GM23338 (cell line): ENCODE measurements around the gene WASL. TPM values are rescaled to one million over a fixed set of nuclear protein-coding genes. Genes with fewer than 3 reads are reported as not detected.
A peak's percentile ranks its signal among the peaks of the same experiment; 100 is the strongest.

Source experiments
- ATAC-seq: fragments of 200-7000 bp; cut with Tn5 transposase; 3 replicates; pipeline ENCODE4 v1.9.1; 2020
- DNase-seq: peaks from one replicate; pipeline ENCODE4 v3.0.0-alpha.2; 2015; ENCODE audit warnings: low spot score
- H2AFZ ChIP-seq: fragments of 200-600 bp; sonication (generic); 2 replicates; pipeline ENCODE4 v1.8.0; 2016; ENCODE audit warnings: antibody characterized with exemption, mild to moderate bottlenecking, moderate library complexity
- H3F3A ChIP-seq: fragments of 200-600 bp; sonication (generic); replicated peaks from 2 replicates; pipeline ENCODE4 v1.8.0; 2017; ENCODE audit warnings: antibody characterized with exemption, mixed run types, low read depth
- H3K27ac ChIP-seq: fragments of 200-600 bp; sonication (generic); 2 replicates; pipeline ENCODE4 v1.6.1; 2016; ENCODE audit warnings: low read depth
- H3K27me3 ChIP-seq: fragments of 200-600 bp; sonication (generic); 2 replicates; pipeline ENCODE4 v1.8.0; 2016; ENCODE audit warnings: mild to moderate bottlenecking, mixed run types, moderate library complexity; ENCODE audit not compliant: insufficient read depth
- H3K36me3 ChIP-seq: fragments of 200-600 bp; sonication (generic); 2 replicates; pipeline ENCODE4 v1.8.0; 2016; ENCODE audit warnings: mild to moderate bottlenecking; ENCODE audit not compliant: insufficient read depth
- H3K4me1 ChIP-seq: fragments of 200-600 bp; sonication (generic); 2 replicates; pipeline ENCODE4 v1.8.0; 2016; ENCODE audit warnings: mild to moderate bottlenecking, moderate library complexity; ENCODE audit not compliant: insufficient read depth
- H3K4me2 ChIP-seq: fragments of 200-600 bp; sonication (generic); 2 replicates; pipeline ENCODE4 v1.7.1; 2017; ENCODE audit warnings: mixed run types
- H3K4me3 ChIP-seq: fragments of 200-600 bp; sonication (generic); 2 replicates; pipeline ENCODE4 v1.6.1; 2016; ENCODE audit warnings: mixed run types
- H3K79me2 ChIP-seq: fragments of 200-600 bp; sonication (generic); replicated peaks from 2 replicates; pipeline ENCODE4 v1.8.0; 2017; ENCODE audit warnings: mild to moderate bottlenecking; ENCODE audit not compliant: insufficient read depth
- H3K9me2 ChIP-seq: fragments of 200-600 bp; sonication (generic); 2 replicates; pipeline ENCODE4 v1.8.0; 2017; ENCODE audit not compliant: insufficient read depth
- H4K20me1 ChIP-seq: fragments of 200-600 bp; sonication (generic); replicated peaks from 2 replicates; pipeline ENCODE4 v1.8.0; 2017; ENCODE audit warnings: mild to moderate bottlenecking; ENCODE audit not compliant: insufficient read depth
- H3K27ac Mint-ChIP-seq: 2 replicates; pipeline ENCODE4 v1.8.0; 2020; ENCODE audit warnings: inconsistent platforms, mild to moderate bottlenecking, moderate library complexity, mixed read lengths
- H3K27me3 Mint-ChIP-seq: 3 replicates; pipeline ENCODE4 v1.8.0; 2022; ENCODE audit warnings: low read depth, mild to moderate bottlenecking, moderate library complexity, mixed read lengths, inconsistent platforms; ENCODE audit not compliant: insufficient read depth, poor library complexity
- H3K36me3 Mint-ChIP-seq: 3 replicates; pipeline ENCODE4 v1.8.0; 2021; ENCODE audit warnings: low read depth, mild to moderate bottlenecking, inconsistent platforms, moderate library complexity, mixed read lengths
- H3K4me1 Mint-ChIP-seq: 3 replicates; pipeline ENCODE4 v1.8.0; 2020; ENCODE audit warnings: mild to moderate bottlenecking, inconsistent platforms, mixed read lengths
- H3K4me3 Mint-ChIP-seq: 3 replicates; pipeline ENCODE4 v1.8.0; 2021; ENCODE audit warnings: moderate library complexity, mild to moderate bottlenecking, inconsistent platforms, mixed read lengths
- H3K9me3 Mint-ChIP-seq: 3 replicates; pipeline ENCODE4 v1.8.0; 2020; ENCODE audit warnings: moderate library complexity, mild to moderate bottlenecking, inconsistent platforms, mixed read lengths
- CREB1 ChIP-seq: fragments of 250-450 bp; sonication (Bioruptor Pico); IDR thresholded peaks from 2 replicates; pipeline ENCODE4 v1.5.0; 2020; ENCODE audit warnings: low read depth, mild to moderate bottlenecking, moderate library complexity
- EZH2 ChIP-seq: fragments of 200-600 bp; sonication (generic); IDR thresholded peaks from one replicate; pipeline ENCODE4 v1.8.0; 2017; ENCODE audit warnings: antibody characterized with exemption, mild to moderate bottlenecking, low read depth; ENCODE audit not compliant: unreplicated experiment
- EZH2phosphoT487 ChIP-seq: fragments of 200-600 bp; sonication (generic); IDR thresholded peaks from one replicate; pipeline ENCODE4 v1.8.1; 2018; ENCODE audit warnings: antibody characterized with exemption; ENCODE audit not compliant: unreplicated experiment
- JUNB ChIP-seq: IDR thresholded peaks from one replicate; pipeline ENCODE4 v1.6.1; 2016; ENCODE audit warnings: antibody characterized with exemption; ENCODE audit not compliant: unreplicated experiment
- NANOG ChIP-seq: IDR thresholded peaks from 2 replicates; pipeline ENCODE4 v1.6.1; 2016; ENCODE audit warnings: antibody characterized with exemption, borderline replicate concordance
- POLR2AphosphoS5 ChIP-seq: IDR thresholded peaks from 2 replicates; pipeline ENCODE4 v1.6.1; 2016; ENCODE audit warnings: antibody characterized with exemption, low read depth
- REST ChIP-seq: IDR thresholded peaks from one replicate; pipeline ENCODE4 v1.6.1; 2018; ENCODE audit warnings: antibody characterized with exemption; ENCODE audit not compliant: unreplicated experiment
- STAT1 ChIP-seq: IDR thresholded peaks from one replicate; pipeline ENCODE4 v1.6.1; 2016; ENCODE audit warnings: antibody characterized with exemption; ENCODE audit not compliant: unreplicated experiment
- ZNF114 ChIP-seq: fragments of 250-450 bp; sonication (Bioruptor Pico); IDR thresholded peaks from 2 replicates; pipeline ENCODE4 v1.5.0; 2020; ENCODE audit warnings: mild to moderate bottlenecking, moderate library complexity
- ZNF331 ChIP-seq: fragments of 250-450 bp; sonication (Bioruptor Pico); IDR thresholded peaks from 2 replicates; pipeline ENCODE4 v1.5.0; 2020; ENCODE audit warnings: low read depth, mild to moderate bottlenecking, moderate library complexity
- polyA plus RNA-seq: library from polyadenylated mRNA; unstranded; fragments of >200 nt; fragmentation: Nextera tagmentation; extraction: Ambion mirVana; gene quantifications from 2 replicates; pipeline ENCODE4 v1.2.1, GENCODE V29; 2016
- total RNA-seq: library from RNA; depleted of rRNA; stranded (reverse); fragments of >200 nt; shearing (Covaris generic); gene quantifications from 2 replicates; pipeline ENCODE4 v1.2.3, GENCODE V29; 2014
- TF ChIP-seq, protein P1 (sequence below), 2 experiments: fragments of 200-600 bp in 1 of 2; sonication (generic) in 1 of 2; conservative IDR thresholded peaks; 2 replicates each; pipeline versions ENCODE4 v1.5.1 to v1.6.1; 2016 to 2017; ENCODE audit warnings: antibody characterized with exemption in 2 of 2, low read depth in 2 of 2, mild to moderate bottlenecking in 2 of 2, moderate library complexity in 1 of 2
- TF ChIP-seq, protein P2 (sequence below): IDR thresholded peaks from 2 replicates; pipeline ENCODE4 v1.6.1; 2016; ENCODE audit warnings: antibody characterized with exemption

Gene WASL
- total and polyA plus RNA-seq, 2 experiments from 2014 or later, result 36.4 to 45.3 TPM

DNA sequence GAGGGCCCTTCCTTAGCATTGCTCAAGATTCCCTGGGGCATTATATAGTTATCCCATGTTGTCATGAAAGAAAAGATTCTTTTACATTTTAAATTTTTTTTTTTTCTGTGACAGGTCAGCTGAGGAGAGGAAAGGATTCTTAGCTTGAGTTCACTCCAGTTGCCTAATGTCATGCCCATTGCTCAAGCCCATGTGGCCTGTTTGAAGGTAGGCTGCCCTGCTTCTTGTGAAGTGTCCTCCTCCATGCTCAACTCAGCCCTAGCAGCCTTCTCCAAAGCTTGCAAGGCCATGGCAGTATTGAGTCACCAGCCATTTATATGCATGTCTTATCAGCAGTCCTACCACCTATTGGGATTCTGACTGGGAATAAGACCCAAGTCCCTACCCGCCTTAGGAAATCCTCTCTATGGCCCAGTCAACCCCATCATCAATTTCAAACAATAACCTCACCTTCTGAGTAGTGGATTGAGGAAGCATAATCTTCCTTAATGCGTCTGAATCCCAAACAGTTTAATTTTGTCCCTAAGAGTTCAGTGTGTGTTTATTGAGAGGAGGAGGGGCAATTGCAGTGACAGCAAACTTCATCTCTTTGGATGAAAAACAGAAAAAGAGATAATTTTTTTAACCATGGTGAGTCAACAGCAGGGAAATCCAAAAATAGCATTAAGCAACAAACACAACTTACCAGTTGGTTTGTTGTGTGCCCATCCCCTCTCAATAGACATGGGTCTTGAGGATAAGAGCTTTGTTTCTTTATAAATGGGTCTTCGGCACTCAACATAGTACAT lies 38.6 kb upstream of the WASL start (continued):
- TF ChIP-seq, protein P1, sequence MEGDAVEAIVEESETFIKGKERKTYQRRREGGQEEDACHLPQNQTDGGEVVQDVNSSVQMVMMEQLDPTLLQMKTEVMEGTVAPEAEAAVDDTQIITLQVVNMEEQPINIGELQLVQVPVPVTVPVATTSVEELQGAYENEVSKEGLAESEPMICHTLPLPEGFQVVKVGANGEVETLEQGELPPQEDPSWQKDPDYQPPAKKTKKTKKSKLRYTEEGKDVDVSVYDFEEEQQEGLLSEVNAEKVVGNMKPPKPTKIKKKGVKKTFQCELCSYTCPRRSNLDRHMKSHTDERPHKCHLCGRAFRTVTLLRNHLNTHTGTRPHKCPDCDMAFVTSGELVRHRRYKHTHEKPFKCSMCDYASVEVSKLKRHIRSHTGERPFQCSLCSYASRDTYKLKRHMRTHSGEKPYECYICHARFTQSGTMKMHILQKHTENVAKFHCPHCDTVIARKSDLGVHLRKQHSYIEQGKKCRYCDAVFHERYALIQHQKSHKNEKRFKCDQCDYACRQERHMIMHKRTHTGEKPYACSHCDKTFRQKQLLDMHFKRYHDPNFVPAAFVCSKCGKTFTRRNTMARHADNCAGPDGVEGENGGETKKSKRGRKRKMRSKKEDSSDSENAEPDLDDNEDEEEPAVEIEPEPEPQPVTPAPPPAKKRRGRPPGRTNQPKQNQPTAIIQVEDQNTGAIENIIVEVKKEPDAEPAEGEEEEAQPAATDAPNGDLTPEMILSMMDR (conservative IDR thresholded peaks at IDR 0.05; ENCODE audit: low read depth in 2 of 2), result no peak
- TF ChIP-seq NANOG (no peak), CREB1 (CRISPR knock-in tag) (no peak), JUNB (no peak), REST (no peak), STAT1 (no peak), ZNF114 (CRISPR knock-in tag) (no peak)
- TF ChIP-seq, protein P2, sequence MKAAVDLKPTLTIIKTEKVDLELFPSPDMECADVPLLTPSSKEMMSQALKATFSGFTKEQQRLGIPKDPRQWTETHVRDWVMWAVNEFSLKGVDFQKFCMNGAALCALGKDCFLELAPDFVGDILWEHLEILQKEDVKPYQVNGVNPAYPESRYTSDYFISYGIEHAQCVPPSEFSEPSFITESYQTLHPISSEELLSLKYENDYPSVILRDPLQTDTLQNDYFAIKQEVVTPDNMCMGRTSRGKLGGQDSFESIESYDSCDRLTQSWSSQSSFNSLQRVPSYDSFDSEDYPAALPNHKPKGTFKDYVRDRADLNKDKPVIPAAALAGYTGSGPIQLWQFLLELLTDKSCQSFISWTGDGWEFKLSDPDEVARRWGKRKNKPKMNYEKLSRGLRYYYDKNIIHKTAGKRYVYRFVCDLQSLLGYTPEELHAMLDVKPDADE, result no peak

DNA sequence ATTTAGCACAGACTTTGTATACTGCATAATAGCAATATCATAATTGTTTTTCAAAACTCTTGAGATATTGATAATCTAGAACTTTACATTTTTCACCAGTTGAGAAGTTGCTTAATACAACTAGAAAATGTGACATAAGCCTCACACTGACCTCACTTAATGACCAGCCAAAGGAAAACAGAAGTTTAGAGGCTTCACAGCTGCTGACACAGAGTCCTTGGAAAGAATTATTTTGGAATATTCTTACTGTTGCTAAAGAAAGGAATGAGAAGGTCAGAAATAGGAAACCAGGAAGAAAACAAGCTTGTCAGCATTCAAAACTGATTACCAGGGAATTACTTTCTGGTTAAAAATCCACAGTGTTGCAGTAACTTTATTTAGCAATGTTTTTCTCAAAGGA lies 35.5 kb upstream of the WASL start:
- H3K27ac ChIP-seq, result peak overlapping the region; percentile 28
- Mint-ChIP-seq H3K36me3 (no peaks in the 10 kb centered on the region), H3K4me1 (peaks cover 18% of the 10 kb centered on the region), H3K27me3 (peaks cover 2% of the 10 kb centered on the region), H3K4me3 (no peak overlapping the region), H3K9me3 (no peaks in the 10 kb centered on the region), H3K27ac (no peak overlapping the region; the same call in 1 of the 2 replicates)
- ATAC-seq, result no peak
- no peaks in the 10 kb centered on the region for H3K36me3 ChIP-seq
- H3K4me3 ChIP-seq, result no peak overlapping the region
- H4K20me1 ChIP-seq, result no peaks in the 10 kb centered on the region
- H3K4me2 ChIP-seq, result no peak overlapping the region
- peaks cover 38% of the 10 kb centered on the region for H3K4me1 ChIP-seq
- no peaks in the 10 kb centered on the region for H3K27me3 ChIP-seq
- H3K9me2 ChIP-seq, result 0 out of 2 replicates have a peak, but pooled peaks cover 7% of the 10 kb centered on the region
- TF ChIP-seq, protein P1 (conservative IDR thresholded peaks at IDR 0.05; ENCODE audit: low read depth in 2 of 2), result no peak
- no peak for TF ChIP-seq REST
- TF ChIP-seq STAT1, result no peak
- no peak for TF ChIP-seq POLR2AphosphoS5
- no peak for TF ChIP-seq ZNF331 (CRISPR knock-in tag)
- no peak for TF ChIP-seq EZH2phosphoT487
- TF ChIP-seq NANOG, result no peak
- TF ChIP-seq EZH2, result no peak
- TF ChIP-seq, protein P2, result no peak
- no peaks in the 10 kb centered on the region for H3K79me2 ChIP-seq
- DNase-seq, result no peak
- H3F3A ChIP-seq, result no peaks in the 10 kb centered on the region
- H2AFZ ChIP-seq, result peak overlapping the region; percentile 76
